DMS53 treated with DMSO at 0.1 percent for 48 hours (cell line): ENCODE measurements around the gene LPP.

Source experiments
- DNase-seq: peaks from one replicate; lab custom pipeline; 2025; ENCODE audit not compliant: unreplicated experiment; lab: John Stamatoyannopoulos, UW

LPP gene

GRCh38 chr3:188134856-188135255 lies 19.1 kb upstream of the LPP start:
- DNase-seq, result no peak

GRCh38 chr3:188135271-188135670 lies 18.7 kb upstream of the LPP start:
- no peak for DNase-seq

DNA sequence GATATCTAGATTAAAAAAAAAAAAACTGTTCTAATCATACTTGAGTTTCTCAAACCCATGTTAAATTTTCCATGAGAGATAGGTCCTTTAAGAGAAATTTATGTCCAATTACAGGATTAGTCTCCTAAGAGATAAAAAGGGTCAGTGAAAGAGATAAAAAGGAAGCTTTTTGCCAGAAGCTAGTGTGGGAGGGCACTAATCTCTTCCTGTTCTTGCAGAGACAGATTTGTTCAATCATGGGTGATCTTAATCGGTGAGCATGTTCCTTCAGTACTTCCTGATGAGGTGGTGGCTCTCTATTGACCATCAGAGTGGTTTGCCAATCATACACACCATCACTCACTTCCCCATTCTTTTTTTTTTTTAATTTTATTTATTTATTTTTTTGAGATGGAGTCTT lies 16.9 kb upstream of the LPP start:
- no peak for DNase-seq

GRCh38 chr3:188139466-188139865 lies 14.5 kb upstream of the LPP start:
- DNase-seq, result no peak

GRCh38 chr3:188146219-188146618 lies 7.7 kb upstream of the LPP start:
- DNase-seq, result no peak

DNA sequence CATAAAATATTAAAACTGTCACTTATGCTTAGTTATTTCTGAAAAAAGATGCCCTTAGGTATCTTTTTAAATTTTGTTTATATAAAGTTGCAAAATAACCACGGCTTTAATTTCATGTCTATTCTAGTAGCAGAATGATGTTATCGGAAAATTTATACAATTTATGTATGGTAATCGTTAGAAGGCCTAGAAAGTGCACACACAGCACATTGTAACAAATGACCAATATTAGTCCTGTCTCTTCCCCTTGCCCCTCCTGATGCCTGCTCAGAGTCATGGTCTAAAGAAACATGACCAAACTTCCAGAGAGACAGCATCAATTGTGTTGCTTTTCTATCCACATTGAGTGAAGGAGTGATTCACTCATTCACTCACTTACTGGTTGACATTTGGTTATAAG lies 6.2 kb upstream of the LPP start:
- no peak for DNase-seq

DNA sequence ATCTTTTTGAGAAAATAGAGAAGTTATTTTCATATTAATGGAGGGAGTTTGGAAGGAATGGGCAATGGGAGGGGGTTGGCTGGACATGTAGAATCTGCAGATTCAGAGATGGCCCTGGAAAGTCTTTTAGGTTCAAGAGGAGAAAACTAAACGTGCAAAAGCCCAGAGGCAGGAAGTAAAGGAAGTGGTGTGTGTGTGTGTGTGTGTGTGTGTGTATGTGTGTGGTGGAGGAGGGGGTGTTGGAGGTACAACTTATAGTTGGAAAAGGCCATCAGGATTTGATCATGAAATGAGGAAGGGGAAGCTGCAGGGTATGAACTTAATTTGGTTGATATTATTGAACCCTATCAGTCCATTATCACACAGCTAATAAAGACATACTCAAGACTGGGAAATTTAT lies 5.6 kb upstream of the LPP start:
- no peak for DNase-seq

DNA sequence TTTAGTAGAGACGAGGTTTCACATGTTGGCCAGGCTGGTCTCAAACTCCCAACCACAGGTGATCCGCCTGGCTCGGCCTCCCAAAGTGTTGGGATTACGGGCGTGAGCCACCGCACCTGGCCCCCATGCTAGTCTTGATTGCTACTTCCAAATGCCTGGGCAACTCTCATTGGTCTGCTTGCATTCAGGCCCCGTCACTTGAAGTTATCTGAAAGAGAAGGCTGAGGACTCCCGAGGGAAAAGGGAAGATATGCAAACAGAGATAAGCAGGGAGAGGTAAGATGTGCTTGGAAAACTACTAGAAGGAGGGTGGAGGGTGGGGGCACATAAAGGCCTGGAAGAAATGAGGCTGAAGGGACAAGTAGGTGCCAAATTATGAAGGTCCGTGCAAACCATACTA lies 4.4 kb upstream of the LPP start:
- DNase-seq, result no peak

DNA sequence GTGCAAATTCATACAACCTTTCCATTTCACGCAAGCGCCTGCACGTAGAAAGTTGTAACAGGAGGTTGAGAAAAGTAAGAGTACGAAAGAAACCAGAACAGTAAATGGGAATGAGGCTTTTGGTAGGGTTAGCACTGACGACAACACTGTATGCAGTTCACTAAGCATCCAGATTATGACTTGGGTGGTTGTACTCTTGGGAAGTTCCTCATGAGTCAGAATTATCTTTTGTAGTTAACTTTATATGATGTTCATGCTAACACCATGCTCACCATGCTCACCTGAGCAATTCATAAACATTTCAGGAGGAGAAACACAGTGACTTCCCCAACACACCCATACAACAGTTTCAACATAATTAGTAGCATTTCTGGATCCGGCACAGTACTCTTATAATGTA lies 3.0 kb upstream of the LPP start:
- DNase-seq, result no peak

GRCh38 chr3:188151438-188151837 lies 2.5 kb upstream of the LPP start:
- DNase-seq, result no peak

- no peak for DNase-seq
These were observed 1.1 kb upstream of the LPP start for GRCh38 chr3:188152660-188153436.

DNA sequence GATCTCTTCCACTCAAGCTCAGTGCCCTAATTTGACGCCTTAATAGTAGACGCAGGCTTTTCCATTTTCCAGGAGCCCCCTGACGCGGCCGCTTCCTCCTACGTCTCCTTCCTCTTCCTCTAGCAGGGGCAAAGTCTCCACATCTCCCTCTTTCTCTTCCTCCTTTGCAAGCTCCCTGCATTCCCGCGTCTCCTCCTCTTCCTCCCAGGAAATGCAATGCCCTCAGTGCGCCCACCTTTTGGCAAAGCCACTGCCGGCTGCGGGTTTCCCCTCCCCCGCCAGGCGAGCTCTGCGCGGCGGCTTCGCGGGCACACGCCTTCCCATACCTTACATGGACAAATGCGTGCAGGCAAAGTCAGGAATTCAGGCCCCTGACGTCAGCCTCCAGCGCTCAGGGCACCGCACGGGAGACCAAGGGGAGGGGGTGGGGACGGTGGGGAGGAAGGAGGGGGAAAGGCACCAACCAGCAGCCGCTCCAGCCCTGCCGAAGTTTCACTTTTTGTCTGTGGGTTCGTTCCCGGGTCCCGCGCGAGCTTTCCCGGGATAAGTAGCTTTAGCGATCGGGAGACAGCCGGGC lies 432 bp upstream of the LPP start:
- DNase-seq, result peak; percentile 53

DNA sequence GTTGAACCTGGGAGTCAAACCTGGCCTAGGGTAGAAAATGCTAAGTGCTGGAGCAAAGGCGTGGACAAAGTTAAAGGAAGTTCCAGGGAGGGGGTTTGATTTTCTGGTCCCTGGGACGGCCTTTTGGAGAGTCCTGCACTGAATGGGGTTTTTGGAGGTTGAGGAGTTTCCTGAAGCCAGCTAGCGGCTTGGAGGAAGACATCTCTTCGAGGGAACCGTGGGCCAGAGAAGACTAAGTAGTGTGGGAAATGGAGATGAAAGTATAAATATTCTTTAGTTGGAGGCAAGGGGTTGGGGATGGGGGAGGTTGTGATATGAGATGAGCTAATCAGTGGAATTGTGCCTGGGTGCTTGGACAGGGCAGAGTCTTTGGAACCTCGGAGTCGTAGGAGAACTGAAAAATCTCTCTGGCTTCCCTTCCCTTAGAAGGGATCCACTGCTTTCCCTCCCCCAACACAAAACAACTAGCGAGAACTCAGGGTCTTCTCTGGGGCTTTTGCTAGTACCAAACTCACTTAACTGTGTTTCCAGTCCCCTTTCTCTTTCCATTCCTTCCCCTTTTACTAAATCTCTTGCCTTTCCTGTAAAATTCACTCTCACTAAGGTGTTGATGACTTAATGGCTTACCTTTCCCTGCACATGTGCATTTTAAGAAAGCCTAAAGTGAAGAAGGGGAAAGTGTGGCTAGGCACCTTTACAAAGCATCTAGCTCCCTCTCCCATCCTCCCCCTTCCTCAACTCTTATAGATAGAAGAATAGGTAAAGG lies 1.0 kb downstream of the LPP start:
- no peak for DNase-seq

GRCh38 chr3:188156056-188156455 lies 2.1 kb downstream of the LPP start:
- DNase-seq, result no peak

- no peak for DNase-seq
These were observed 3.5 kb downstream of the LPP start for GRCh38 chr3:188157407-188157806.

GRCh38 chr3:188157971-188158370 lies 4.0 kb downstream of the LPP start:
- no peak for DNase-seq

GRCh38 chr3:188158731-188159310 lies 4.9 kb downstream of the LPP start:
- no peak for DNase-seq

GRCh38 chr3:188160751-188161150 lies 6.8 kb downstream of the LPP start:
- DNase-seq, result no peak

GRCh38 chr3:188164248-188164687 lies 10.3 kb downstream of the LPP start:
- peak; percentile 23 for DNase-seq

DNA sequence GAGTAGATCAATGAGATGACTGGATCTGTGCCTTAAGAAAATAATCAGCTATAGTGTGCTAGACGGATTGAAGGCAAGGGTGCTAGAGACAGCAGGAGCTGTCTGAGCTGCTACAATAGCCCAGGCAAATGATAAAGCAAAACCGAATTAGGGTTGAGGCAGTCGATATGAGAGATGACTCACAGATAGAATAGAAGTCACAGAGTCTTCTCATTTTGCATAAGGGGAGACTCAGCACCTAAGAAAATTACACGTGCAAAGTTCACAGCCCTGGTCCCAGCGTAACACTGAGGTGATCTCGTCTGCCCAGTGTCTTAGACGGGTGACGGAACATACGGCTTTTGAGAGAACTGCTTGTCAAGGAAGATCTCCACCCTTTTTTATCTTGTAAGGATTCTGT lies 11.6 kb downstream of the LPP start:
- no peak for DNase-seq

GRCh38 chr3:188166441-188166840 lies 12.5 kb downstream of the LPP start:
- no peak for DNase-seq

DNA sequence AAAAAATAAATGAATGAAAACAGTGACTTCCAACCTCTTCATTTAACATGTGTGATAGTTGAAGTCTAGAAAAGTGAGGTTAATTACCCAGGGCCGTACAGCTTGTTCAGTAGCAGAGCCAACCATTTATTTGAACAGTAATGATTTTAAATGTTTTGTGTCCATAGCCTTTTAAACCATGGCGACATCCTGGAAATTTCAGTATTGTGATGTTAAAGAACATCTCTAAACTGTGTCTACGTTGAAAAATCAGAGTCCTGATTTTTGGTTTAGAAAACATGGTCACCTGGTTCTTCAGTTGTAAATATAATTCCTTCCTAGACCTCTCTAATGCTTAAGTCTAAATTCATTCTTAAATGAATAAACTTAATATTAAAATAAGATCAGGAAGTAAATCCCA lies 14.2 kb downstream of the LPP start:
- no peak for DNase-seq
